Jurkat, Clone E6-1 (cell line): ENCODE measurements around the gene WDR83. TPM values are rescaled to one million over a fixed set of nuclear protein-coding genes. Genes with fewer than 3 reads are reported as not detected.
"Not testable (repeated sequence)": the region's sequence is repeated elsewhere in the genome, so short reads cannot be mapped to it uniquely, and the experiment has no call there.

Source experiments
- DNase-seq: peaks from one replicate; pipeline ENCODE4 v3.0.0-alpha.2; 2011; ENCODE audit warnings: low read depth, low spot score
- H3K4me3 ChIP-seq: 2 replicates; pipeline ENCODE4 v1.5.1; 2011; ENCODE audit warnings: mild to moderate bottlenecking, low read length, control low read depth, moderate library complexity
- polyA plus RNA-seq: library from polyadenylated mRNA; unstranded; fragments of >200 nt; gene quantifications from one replicate; pipeline ENCODE4 v1.2.1, GENCODE V29; 2012; ENCODE audit warnings: missing spikeins; ENCODE audit not compliant: insufficient read length, insufficient read depth

Gene WDR83
- 41.6 TPM for polyA plus RNA-seq

- peak within 1 kb of the TSS; percentile 78 for H3K4me3 ChIP-seq
- DNase-seq, result peak; percentile 46
Measured at GRCh38 chr19:12666265-12667048, at the start of gene WDR83, which contains the start of gene MAN2B1. TSS of gene WDR83 (plus strand) at chr19:12666807. CDS start at chr19:12669791, 2,984 bp downstream. TSS of gene MAN2B1 (minus strand) at chr19:12666742. CDS start at chr19:12666701, 41 bp downstream.

- DNase-seq, result no peak
- no peak overlapping the region for H3K4me3 ChIP-seq
Measured at GRCh38 chr19:12617646-12618045, 49.0 kb upstream of the WDR83 start.

- not testable (repeated sequence) for H3K4me3 ChIP-seq, DNase-seq
Measured at GRCh38 chr19:12621253-12622024, 45.2 kb upstream of the WDR83 start.

GRCh38 chr19:12623361-12624031, 43.1 kb upstream of the WDR83 start:
- H3K4me3 ChIP-seq, result no peak overlapping the region
- DNase-seq, result no peak

- no peak overlapping the region for H3K4me3 ChIP-seq
- no peak for DNase-seq
Measured at GRCh38 chr19:12626958-12627357, 39.6 kb upstream of the WDR83 start.

- H3K4me3 ChIP-seq, result no peak overlapping the region
- DNase-seq, result no peak
Measured at GRCh38 chr19:12628040-12629022, 38.3 kb upstream of the WDR83 start.

- no peak for DNase-seq
- no peak overlapping the region for H3K4me3 ChIP-seq
Measured at GRCh38 chr19:12629215-12629614, 37.4 kb upstream of the WDR83 start.

- no peak for DNase-seq
- no peak overlapping the region for H3K4me3 ChIP-seq
Measured at GRCh38 chr19:12636631-12637030, 30.0 kb upstream of the WDR83 start.

GRCh38 chr19:12638611-12639182, 27.9 kb upstream of the WDR83 start:
- H3K4me3 ChIP-seq, result no peak overlapping the region

GRCh38 chr19:12639901-12640613, 26.6 kb upstream of the WDR83 start:
- no peak overlapping the region for H3K4me3 ChIP-seq
- peak; percentile 58 for DNase-seq

More at GRCh38 chr19:12638611-12639182, 27.9 kb upstream of the WDR83 start:
- DNase-seq, result no peak

- no peak overlapping the region for H3K4me3 ChIP-seq
- DNase-seq, result no peak
Measured at GRCh38 chr19:12641456-12641855, 25.2 kb upstream of the WDR83 start.

GRCh38 chr19:12642506-12642905, 24.1 kb upstream of the WDR83 start:
- no peak overlapping the region for H3K4me3 ChIP-seq
- DNase-seq, result no peak

GRCh38 chr19:12643716-12644115, 22.9 kb upstream of the WDR83 start:
- not testable (repeated sequence) for H3K4me3 ChIP-seq, DNase-seq

- DNase-seq, result no peak
- H3K4me3 ChIP-seq, result no peak overlapping the region
Measured at GRCh38 chr19:12646551-12646950, 20.1 kb upstream of the WDR83 start.

- H3K4me3 ChIP-seq, result no peak overlapping the region
- DNase-seq, result no peak
Measured at GRCh38 chr19:12647047-12647446, 19.6 kb upstream of the WDR83 start.

GRCh38 chr19:12647490-12648071, 19.0 kb upstream of the WDR83 start:
- DNase-seq, result no peak
- H3K4me3 ChIP-seq, result no peak overlapping the region

- DNase-seq, result no peak
- no peak overlapping the region for H3K4me3 ChIP-seq
Measured at GRCh38 chr19:12648088-12648487, 18.5 kb upstream of the WDR83 start.
